Ovary (tissue), 3 donors: Measurements from ENCODE around the gene MECP2.

ENCODE experiments used
- CTCF ChIP-seq, 3 donors: fragments of 450-650 bp in 2 of 3; fragments of 200-600 bp in 1 of 3; IDR thresholded peaks; one replicate each; pipeline versions ENCODE4 v1.5.1 to v1.8.0; 2016 to 2022; ENCODE audit warnings: antibody characterized with exemption in 3 of 3, mild to moderate bottlenecking in 1 of 3
- EP300 ChIP-seq: sonication (generic); formaldehyde crosslinking; IDR thresholded peaks from one replicate; pipeline ENCODE4 v1.6.1; 2017; ENCODE audit warnings: antibody characterized with exemption
- donor health status: DM: no; HTN: no; CAD: no.

- TF ChIP-seq CTCF (IDR thresholded peaks at IDR 0.05) (no peak), EP300 (no peak)
These were observed 20.4 kb downstream of the MECP2 start for GRCh38 chrX:154077101-154077500.
